ENCODE data around the gene PDE5A. TPM values are rescaled to one million over a fixed set of nuclear protein-coding genes. Genes with fewer than 3 reads are reported as not detected.
A peak's percentile ranks its signal among the peaks of the same experiment; 100 is the strongest.

PDE5A gene
- polyA plus RNA-seq, 1 of the 3 experiments (the other 2 are of a cell fraction) = 6.4 TPM

DNA sequence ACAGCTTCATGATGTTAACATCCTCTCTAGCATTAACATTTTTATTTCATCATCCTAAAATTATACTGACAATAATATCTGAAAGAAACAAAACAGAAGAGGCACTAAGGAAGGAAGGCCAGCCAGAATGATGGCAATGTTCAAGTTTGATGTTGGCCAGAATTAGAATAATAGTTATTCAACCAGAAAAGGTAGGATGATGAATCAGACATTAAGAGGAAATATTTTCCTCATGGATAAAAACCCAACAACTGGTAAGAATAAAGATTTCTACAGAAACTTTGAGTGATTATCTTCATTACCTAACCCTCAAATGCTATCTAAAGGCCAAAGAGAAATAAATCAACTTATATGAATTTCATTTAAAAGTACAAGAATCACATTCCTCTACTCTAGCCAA lies 105.2 kb downstream of the PDE5A start:
- Histone ChIP-seq H3K9me2 (no peaks in the 10 kb centered on the region), H3K9me3 (no peaks in the 10 kb centered on the region), H3K36me3 (replicated peaks in 1 of 2; ENCODE audit: control insufficient read depth in 1 of 2, insufficient read depth in 2 of 2, low read length in 1 of 2) (peaks cover 12 to 18% of the 10 kb centered on the region in 2 experiments), H2AFZ (ENCODE audit: low read depth) (no peak overlapping the region), H3K27ac (ENCODE audit: low read depth in 2 of 2, low read length in 1 of 2) (peak overlapping the region; percentile 74 to 94; a peak in 3 of 4 replicates), H3K4me3 (ENCODE audit: low read depth in 2 of 2, low read length in 1 of 2) (no peak overlapping the region), H3K4me2 (peak overlapping the region; percentile 8; the same call in 1 of the 2 replicates), H3F3A (replicated peaks; ENCODE audit: insufficient read depth) (peaks cover 53% of the 10 kb centered on the region), H3K4me1 (ENCODE audit: control insufficient read depth in 1 of 2, insufficient read depth in 2 of 2, low read depth in 1 of 2, low read length in 1 of 2) (peaks cover 0 to 29% of the 10 kb centered on the region in 2 experiments), H3K9ac (no peak overlapping the region), H4K20me1 (ENCODE audit: insufficient read depth) (no peaks in the 10 kb centered on the region), H3K79me2 (ENCODE audit: insufficient read depth) (peaks cover 3% of the 10 kb centered on the region; the same call in 1 of the 2 replicates), H3K27me3 (ENCODE audit: insufficient read depth) (no peaks in the 10 kb centered on the region)
- no peak for DNase-seq
- TF ChIP-seq EZH2phosphoT487 (IDR thresholded peaks at IDR 0.05; ENCODE audit: borderline replicate concordance, low read depth) (no peak), EP300 (IDR thresholded peaks at IDR 0.05; ENCODE audit: borderline replicate concordance in 1 of 2, low read depth in 1 of 2, low read length in 1 of 2) (peak; percentile 48 to 69; a peak in 2 of 4 replicates), RFX5 (IDR thresholded peaks at IDR 0.05; ENCODE audit: low read length) (no peak), FOSL2 (IDR thresholded peaks at IDR 0.05; ENCODE audit: borderline replicate concordance, low read depth) (peak; percentile 11; the same call in 1 of the 2 replicates), JUND (IDR thresholded peaks at IDR 0.05) (peak; percentile 40), TCF12 (IDR thresholded peaks at IDR 0.05) (peak; percentile 83), YY1 (IDR thresholded peaks at IDR 0.05; ENCODE audit: low read depth) (no peak), CTCF (IDR thresholded peaks at IDR 0.05) (no peak), POLR2AphosphoS5 (IDR thresholded peaks at IDR 0.05; ENCODE audit: low read depth, low read length) (peak; percentile 65; the same call in 1 of the 2 replicates), PBX3 (IDR thresholded peaks at IDR 0.05) (peak; percentile 61), FOXM1 (IDR thresholded peaks at IDR 0.05; ENCODE audit: low read depth) (0 out of 2 replicates have a peak, but pooled peaks have one; percentile 53)
- TF ChIP-seq, protein P1, sequence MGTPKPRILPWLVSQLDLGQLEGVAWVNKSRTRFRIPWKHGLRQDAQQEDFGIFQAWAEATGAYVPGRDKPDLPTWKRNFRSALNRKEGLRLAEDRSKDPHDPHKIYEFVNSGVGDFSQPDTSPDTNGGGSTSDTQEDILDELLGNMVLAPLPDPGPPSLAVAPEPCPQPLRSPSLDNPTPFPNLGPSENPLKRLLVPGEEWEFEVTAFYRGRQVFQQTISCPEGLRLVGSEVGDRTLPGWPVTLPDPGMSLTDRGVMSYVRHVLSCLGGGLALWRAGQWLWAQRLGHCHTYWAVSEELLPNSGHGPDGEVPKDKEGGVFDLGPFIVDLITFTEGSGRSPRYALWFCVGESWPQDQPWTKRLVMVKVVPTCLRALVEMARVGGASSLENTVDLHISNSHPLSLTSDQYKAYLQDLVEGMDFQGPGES (IDR thresholded peaks at IDR 0.05; ENCODE audit: low read depth, low read length) = no peak
- CTCF ChIA-PET = no interaction called here
- POLR2A ChIA-PET = no interaction called here

- no peaks in the 10 kb centered on the region for H3K9me3 ChIP-seq
- H4K20me1 ChIP-seq (ENCODE audit: insufficient read depth) = no peaks in the 10 kb centered on the region
- no peak for DNase-seq
- H3K4me2 ChIP-seq = no peak overlapping the region
- H3F3A ChIP-seq (replicated peaks; ENCODE audit: insufficient read depth) = peaks cover 56% of the 10 kb centered on the region
- TF ChIP-seq FOXJ3 (CRISPR knock-in tag; IDR thresholded peaks at IDR 0.05) (no peak), JUND (IDR thresholded peaks at IDR 0.05) (no peak), RXRA (IDR thresholded peaks at IDR 0.05; ENCODE audit: borderline replicate concordance, low read depth) (no peak), POLR2AphosphoS5 (IDR thresholded peaks at IDR 0.05; ENCODE audit: low read depth, low read length) (no peak), SIN3A (IDR thresholded peaks at IDR 0.05; ENCODE audit: borderline replicate concordance, low read depth, low read length) (no peak)
- ChIA-PET CTCF (no interaction called here), POLR2A (no interaction called here)
- H3K9ac ChIP-seq = no peak overlapping the region
- WGBS (ENCODE audit: low lambda C conversion rate) = 93% methylated on average over 4 of the region's 4 CpGs
- no peak overlapping the region for H2AFZ ChIP-seq (ENCODE audit: low read depth)
- H3K27me3 ChIP-seq (ENCODE audit: insufficient read depth) = no peaks in the 10 kb centered on the region
- no peak overlapping the region for H3K27ac ChIP-seq (ENCODE audit: low read depth in 2 of 2, low read length in 1 of 2)
- H3K79me2 ChIP-seq (ENCODE audit: insufficient read depth) = peaks cover 3% of the 10 kb centered on the region; the same call in 1 of the 2 replicates
- H3K9me2 ChIP-seq = no peaks in the 10 kb centered on the region
- no peak overlapping the region for H3K4me3 ChIP-seq (ENCODE audit: low read depth in 2 of 2, low read length in 1 of 2)
- peaks cover 12 to 22% of the 10 kb centered on the region in 2 experiments for H3K36me3 ChIP-seq (replicated peaks in 1 of 2; ENCODE audit: control insufficient read depth in 1 of 2, insufficient read depth in 2 of 2, low read length in 1 of 2)
- peaks cover 4 to 32% of the 10 kb centered on the region in 2 experiments for H3K4me1 ChIP-seq (ENCODE audit: control insufficient read depth in 1 of 2, insufficient read depth in 2 of 2, low read depth in 1 of 2, low read length in 1 of 2)
Observed at GRCh38 chr4:119521268-119521667, 107.3 kb downstream of the PDE5A start.

Measured in SK-N-SH (cell line).